ENCODE data around the gene PHLPP1. TPM values are rescaled to one million over a fixed set of nuclear protein-coding genes. Genes with fewer than 3 reads are reported as not detected.

The PHLPP1 gene
- total RNA-seq, 2 experiments from 2014 or later = 8.2 to 8.6 TPM

DNA sequence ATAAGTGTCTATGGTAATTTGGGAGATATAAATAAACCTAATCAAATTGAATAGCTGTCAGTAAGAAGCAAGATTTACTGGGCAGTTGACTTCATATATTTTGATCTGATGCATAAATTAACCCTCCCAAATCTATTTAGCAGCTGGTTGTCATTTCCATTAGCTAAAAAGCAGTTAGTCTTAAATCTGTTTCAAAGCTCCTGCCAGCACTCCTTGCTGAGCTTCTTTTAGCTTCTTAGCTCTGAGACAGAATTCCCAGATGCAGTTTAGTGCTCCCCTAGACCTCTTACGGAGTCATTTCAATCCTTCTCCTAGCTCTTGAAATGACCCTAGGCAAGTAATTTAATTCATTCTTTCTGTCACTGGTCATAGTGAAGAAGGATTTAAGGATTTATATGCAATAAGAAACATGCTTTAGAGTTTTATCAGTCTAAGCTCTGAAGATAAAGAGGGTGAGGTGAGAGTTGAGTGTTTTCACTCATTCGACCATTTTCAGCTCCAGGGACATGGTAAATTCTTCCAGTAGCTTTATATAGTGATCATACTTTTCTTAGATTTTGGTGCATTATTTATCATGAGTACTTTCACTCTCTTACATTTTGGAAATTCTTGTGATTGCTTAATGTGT lies 98.9 kb downstream of the PHLPP1 start:
- ATAC-seq (no peak), DNase-seq (no peak)
- no peak overlapping the region for H3K27ac Mint-ChIP-seq
- intact Hi-C loops (cut with micrococcal nuclease) = no loop called here
- H3K4me1 Mint-ChIP-seq (ENCODE audit: low read depth) = peaks cover 6% of the 10 kb centered on the region
- ChIA-PET CTCF (interaction anchor here (1.1 kb wide), 1 partner anchor 42 kb away, joined by 4 read pairs; no protein-coding TSS in a partner anchor), POLR2A (no interaction called here)
- TF ChIP-seq, protein P1, sequence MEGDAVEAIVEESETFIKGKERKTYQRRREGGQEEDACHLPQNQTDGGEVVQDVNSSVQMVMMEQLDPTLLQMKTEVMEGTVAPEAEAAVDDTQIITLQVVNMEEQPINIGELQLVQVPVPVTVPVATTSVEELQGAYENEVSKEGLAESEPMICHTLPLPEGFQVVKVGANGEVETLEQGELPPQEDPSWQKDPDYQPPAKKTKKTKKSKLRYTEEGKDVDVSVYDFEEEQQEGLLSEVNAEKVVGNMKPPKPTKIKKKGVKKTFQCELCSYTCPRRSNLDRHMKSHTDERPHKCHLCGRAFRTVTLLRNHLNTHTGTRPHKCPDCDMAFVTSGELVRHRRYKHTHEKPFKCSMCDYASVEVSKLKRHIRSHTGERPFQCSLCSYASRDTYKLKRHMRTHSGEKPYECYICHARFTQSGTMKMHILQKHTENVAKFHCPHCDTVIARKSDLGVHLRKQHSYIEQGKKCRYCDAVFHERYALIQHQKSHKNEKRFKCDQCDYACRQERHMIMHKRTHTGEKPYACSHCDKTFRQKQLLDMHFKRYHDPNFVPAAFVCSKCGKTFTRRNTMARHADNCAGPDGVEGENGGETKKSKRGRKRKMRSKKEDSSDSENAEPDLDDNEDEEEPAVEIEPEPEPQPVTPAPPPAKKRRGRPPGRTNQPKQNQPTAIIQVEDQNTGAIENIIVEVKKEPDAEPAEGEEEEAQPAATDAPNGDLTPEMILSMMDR (IDR thresholded peaks at IDR 0.05) = no peak
- no peaks in the 10 kb centered on the region for H3K27me3 Mint-ChIP-seq
- no peaks in the 10 kb centered on the region for H3K9me3 Mint-ChIP-seq
- H3K36me3 Mint-ChIP-seq (ENCODE audit: low read depth) = no peaks in the 10 kb centered on the region
- H3K4me3 Mint-ChIP-seq = no peak overlapping the region

DNA sequence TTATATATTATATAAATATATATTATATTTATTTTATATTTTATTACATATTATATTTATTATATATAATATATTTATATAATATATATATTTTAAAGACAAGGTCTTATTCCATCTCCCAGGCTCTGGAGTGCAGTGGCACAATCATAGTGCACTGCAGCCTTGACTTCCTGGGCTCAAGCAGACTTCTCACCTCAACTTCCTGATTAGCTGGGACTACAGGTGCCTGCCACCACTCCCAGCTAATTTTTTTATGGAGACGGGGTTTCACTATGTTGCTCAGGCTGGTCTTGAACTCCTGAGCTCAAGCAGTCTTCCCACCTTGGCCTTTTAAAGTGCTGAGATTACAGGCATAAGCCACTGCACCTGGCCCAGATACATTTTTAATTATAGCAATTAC lies 110.0 kb downstream of the PHLPP1 start:
- intact Hi-C loops (cut with micrococcal nuclease) = no loop called here
- ATAC-seq = no peak
- TF ChIP-seq, protein P1 (IDR thresholded peaks at IDR 0.05) = no peak

DNA sequence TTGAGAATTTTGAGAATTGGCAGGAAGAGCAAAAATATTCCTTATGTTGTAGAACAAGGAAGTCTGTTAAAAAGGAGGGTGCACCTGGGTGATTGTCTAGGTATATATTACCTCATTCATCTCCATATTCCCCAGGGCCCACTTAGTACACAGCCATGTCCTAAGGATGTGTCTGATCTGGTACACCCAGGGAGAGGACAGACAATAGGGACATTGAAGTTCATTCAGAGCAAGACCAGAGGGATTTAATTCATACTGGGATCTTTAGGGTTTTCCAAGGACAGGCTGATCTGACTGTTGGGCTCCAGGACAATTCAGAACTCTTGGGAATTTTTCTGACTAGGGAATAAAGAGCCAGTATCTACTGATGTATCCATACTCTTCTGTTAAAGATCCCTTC lies 112.1 kb downstream of the PHLPP1 start:
- peaks cover 7% of the 10 kb centered on the region for H3K36me3 Mint-ChIP-seq (ENCODE audit: low read depth)
- CTCF ChIA-PET = no interaction called here
- POLR2A ChIA-PET = no interaction called here
- peaks cover 4% of the 10 kb centered on the region for H3K4me1 Mint-ChIP-seq (ENCODE audit: low read depth)
- TF ChIP-seq, protein P1 (IDR thresholded peaks at IDR 0.05) = no peak
- intact Hi-C loops (cut with micrococcal nuclease) = no loop called here
- H3K27ac Mint-ChIP-seq = no peak overlapping the region
- H3K27me3 Mint-ChIP-seq = no peaks in the 10 kb centered on the region
- no peak overlapping the region for H3K4me3 Mint-ChIP-seq
- ATAC-seq (no peak), DNase-seq (no peak)
- H3K9me3 Mint-ChIP-seq = no peaks in the 10 kb centered on the region

More for the DNA sequence above, 110.0 kb downstream of the PHLPP1 start:
- DNase-seq = no peak
- no peaks in the 10 kb centered on the region for H3K9me3 Mint-ChIP-seq
- ChIA-PET CTCF (interaction anchor here (0.6 kb wide), 1 partner anchor 170 kb away, joined by 3 read pairs; no protein-coding TSS in a partner anchor), POLR2A (no interaction called here)
- H3K4me1 Mint-ChIP-seq (ENCODE audit: low read depth) = peaks cover 4% of the 10 kb centered on the region
- H3K4me3 Mint-ChIP-seq = no peak overlapping the region
- peaks cover 3% of the 10 kb centered on the region for H3K36me3 Mint-ChIP-seq (ENCODE audit: low read depth)
- no peak overlapping the region for H3K27ac Mint-ChIP-seq
- H3K27me3 Mint-ChIP-seq = no peaks in the 10 kb centered on the region

DNA sequence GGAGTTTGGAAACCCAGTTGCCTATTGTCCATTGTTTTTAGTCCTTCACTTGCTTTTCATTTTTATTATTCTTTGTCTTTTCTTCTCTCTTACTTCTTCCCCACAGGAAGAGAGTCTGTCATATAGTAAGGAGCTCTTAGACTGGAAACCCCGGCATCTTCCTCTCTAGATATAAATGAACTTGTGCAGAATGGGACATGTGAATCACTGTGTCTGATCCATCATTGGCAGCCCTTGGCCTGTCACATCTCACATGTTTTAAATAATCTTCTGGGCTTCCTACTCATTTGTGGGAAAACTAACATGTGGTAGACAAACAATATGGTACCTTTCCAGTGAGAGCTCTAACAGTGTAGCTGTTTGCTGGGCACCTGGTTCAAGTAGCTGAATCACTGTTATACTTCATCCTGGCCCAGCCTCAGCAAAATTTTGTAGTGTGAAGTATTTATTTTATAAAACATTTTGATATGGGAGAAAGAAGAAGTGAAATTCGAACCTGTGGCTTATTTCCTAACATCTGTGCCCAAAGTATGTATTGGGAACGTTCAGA lies 112.8 kb downstream of the PHLPP1 start:
- CTCF ChIA-PET = no interaction called here
- H3K27ac Mint-ChIP-seq = no peak overlapping the region

DNA sequence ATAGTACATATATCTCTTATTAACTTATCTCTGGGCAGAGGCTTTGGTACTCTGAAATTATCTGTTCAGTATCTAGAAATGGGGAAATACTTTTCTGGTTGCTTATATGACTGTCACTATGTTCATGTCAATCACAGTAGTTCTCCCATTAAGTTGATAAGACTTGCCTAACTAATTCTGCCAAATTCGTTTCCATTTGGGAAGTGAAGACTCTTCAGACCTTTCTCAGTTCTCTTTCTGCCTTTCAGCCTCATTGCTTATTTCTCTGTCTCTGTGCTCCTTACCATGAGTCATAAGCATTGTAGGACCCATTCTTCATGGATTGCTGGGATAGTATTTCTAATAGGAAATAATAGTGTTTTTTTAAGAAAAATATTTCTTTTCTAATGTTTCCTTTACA lies 113.5 kb downstream of the PHLPP1 start:
- peaks cover 4% of the 10 kb centered on the region for H3K4me1 Mint-ChIP-seq (ENCODE audit: low read depth)

More for the DNA sequence above, 112.8 kb downstream of the PHLPP1 start:
- DNase-seq (no peak), ATAC-seq (no peak)
- Mint-ChIP-seq H3K36me3 (ENCODE audit: low read depth) (peaks cover 7% of the 10 kb centered on the region), H3K27me3 (no peaks in the 10 kb centered on the region), H3K4me1 (ENCODE audit: low read depth) (peaks cover 4% of the 10 kb centered on the region), H3K4me3 (no peak overlapping the region), H3K9me3 (no peaks in the 10 kb centered on the region)
- POLR2A ChIA-PET = no interaction called here
- intact Hi-C loops (cut with micrococcal nuclease) = no loop called here
- TF ChIP-seq, protein P1 (IDR thresholded peaks at IDR 0.05) = no peak

More for the DNA sequence above, 113.5 kb downstream of the PHLPP1 start:
- CTCF ChIA-PET = no interaction called here
- TF ChIP-seq, protein P1 (IDR thresholded peaks at IDR 0.05) = no peak
- H3K9me3 Mint-ChIP-seq = no peaks in the 10 kb centered on the region
- H3K36me3 Mint-ChIP-seq (ENCODE audit: low read depth) = peaks cover 7% of the 10 kb centered on the region
- H3K27me3 Mint-ChIP-seq = no peaks in the 10 kb centered on the region
- intact Hi-C loops (cut with micrococcal nuclease) = no loop called here
- ATAC-seq = no peak
- DNase-seq = no peak
- H3K4me3 Mint-ChIP-seq = no peak overlapping the region
- no peak overlapping the region for H3K27ac Mint-ChIP-seq
- POLR2A ChIA-PET = no interaction called here

Measured in activated CD8-positive, alpha-beta T cell treated with anti-CD3 and anti-CD28 coated beads for 36 hours (primary cell).